GM18907 (cell line): ENCODE measurements around the gene PTTG2.
"Not testable (repeated sequence)": the region's sequence is repeated elsewhere in the genome, so short reads cannot be mapped to it uniquely, and the experiment has no call there.

Experiments used
- ATAC-seq: cut with Tn5 transposase; IDR thresholded peaks from one replicate; pipeline ENCODE4 v1.9.1; 2021; ENCODE audit warnings: mild to moderate bottlenecking, moderate library complexity; ENCODE audit not compliant: unreplicated experiment

PTTG2 gene

GRCh38 chr4:37960098-37960497 lies at the start of gene PTTG2:
Gene PTTG2, plus strand, starts transcription at chr4:37960398. Its CDS starts 37 bp downstream, at chr4:37960435.
- ATAC-seq, result no peak

GRCh38 chr4:37914539-37914938 lies 45.7 kb upstream of the PTTG2 start:
- no peak for ATAC-seq

DNA sequence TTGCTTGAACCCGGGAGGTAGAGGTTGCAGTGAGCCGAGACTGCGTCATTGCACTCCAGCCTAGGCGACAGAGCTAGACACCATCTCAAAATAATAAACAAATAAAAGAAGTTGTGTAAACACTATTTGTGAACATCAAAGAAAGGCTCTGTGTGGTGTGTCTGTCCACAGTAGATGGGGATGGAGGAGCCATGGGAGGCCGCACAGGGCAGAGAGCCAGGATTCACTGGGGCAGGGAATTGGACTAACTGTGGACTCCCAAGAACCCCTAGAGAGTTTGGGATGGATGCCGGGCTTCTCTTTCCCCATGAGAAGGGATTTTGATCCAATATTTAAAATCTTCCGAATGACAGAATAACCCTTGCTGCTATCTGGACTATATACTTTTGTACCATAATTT lies 42.8 kb upstream of the PTTG2 start:
- ATAC-seq, result no peak

GRCh38 chr4:37918653-37919052 lies 41.5 kb upstream of the PTTG2 start:
- no peak for ATAC-seq

DNA sequence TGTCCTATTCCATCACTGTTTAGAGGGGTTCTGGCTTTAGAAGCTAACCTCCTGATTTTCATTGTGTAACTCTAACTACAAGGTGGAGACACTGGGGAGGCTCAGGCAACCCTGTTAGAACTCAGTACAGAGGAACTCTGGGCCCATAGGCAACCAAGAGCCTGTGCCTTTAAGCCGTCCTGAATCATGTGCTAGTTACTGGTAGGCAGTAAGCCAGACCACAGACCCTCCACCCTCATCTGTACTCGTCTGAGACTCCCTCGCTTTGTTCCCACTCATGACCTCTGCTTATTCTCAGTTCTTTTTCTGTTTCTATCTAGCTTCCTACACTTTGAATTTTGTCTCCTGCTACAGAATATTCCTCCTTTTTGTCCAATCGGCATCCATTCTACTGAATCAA lies 37.9 kb upstream of the PTTG2 start:
- ATAC-seq, result no peak

GRCh38 chr4:37923089-37923488 lies 37.1 kb upstream of the PTTG2 start:
- ATAC-seq, result not testable (repeated sequence)

GRCh38 chr4:37924946-37925345 lies 35.3 kb upstream of the PTTG2 start:
- no peak for ATAC-seq

GRCh38 chr4:37927434-37927833 lies 32.8 kb upstream of the PTTG2 start:
- no peak for ATAC-seq

DNA sequence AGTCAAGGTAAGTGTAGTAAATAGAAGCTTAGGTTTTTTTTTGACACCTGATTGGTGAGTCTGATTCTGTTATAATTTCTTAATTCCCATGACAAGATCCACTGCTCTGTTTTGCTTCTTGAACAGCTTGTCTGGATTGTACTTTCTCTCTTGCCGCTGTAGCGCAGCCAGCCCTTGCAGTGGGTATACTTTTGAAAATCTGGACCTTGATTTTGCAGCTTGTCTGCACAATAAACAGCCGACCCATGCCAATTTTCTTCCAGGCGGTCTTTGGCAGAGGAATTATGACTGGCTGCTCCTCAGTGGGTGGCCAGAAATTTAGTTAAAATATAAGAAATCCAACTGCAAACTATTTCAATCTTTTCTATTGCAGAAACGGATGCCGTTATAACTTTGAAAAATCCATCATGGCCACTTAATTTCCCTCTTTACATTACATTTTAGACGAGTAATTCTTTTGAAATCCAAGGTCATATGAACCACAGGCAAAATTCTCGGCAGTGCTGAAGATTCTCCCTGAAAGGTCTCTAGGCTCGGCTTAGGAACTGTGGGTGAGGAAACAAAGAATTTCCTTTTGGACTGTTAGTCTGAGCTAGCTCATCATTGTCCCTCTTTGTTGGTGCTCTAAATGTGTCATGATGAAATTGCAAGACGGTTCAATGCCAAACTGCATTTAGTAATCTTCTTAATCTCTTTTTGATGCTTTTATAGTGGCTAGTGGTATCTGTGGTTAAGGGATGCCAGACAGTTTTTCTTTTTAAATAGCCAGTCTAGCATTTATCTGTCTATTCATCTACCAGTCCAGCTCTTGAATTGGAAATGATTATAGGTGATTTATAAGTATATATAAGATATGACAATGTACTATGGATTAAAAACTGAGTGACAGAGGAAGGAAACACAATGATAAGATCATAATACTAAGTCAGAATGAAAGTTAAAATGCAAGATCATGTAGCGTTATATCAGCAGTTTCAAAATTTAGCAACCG lies 31.5 kb upstream of the PTTG2 start:
- no peak for ATAC-seq

DNA sequence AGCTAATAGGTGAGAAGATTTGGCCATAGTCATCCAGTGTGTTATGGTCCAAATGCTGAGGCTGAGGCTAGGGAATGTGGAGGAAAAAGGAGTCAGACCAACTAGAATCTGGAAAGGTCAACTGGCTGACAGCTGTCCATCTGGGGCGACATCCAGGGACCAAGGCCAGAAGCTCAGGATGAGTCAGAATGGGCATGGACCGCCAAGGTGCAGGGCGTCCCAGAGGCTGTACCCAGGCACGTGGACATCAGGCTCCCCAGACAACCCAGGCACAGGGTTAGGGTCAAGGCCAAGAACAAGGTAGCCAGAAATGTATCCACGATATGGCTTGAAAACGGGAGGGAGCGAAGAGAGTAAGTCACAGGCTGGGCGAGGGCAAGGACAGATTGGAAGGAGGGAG lies 26.1 kb upstream of the PTTG2 start:
- ATAC-seq, result no peak

- ATAC-seq, result no peak
Measured at GRCh38 chr4:37934609-37935008, 25.6 kb upstream of the PTTG2 start.

DNA sequence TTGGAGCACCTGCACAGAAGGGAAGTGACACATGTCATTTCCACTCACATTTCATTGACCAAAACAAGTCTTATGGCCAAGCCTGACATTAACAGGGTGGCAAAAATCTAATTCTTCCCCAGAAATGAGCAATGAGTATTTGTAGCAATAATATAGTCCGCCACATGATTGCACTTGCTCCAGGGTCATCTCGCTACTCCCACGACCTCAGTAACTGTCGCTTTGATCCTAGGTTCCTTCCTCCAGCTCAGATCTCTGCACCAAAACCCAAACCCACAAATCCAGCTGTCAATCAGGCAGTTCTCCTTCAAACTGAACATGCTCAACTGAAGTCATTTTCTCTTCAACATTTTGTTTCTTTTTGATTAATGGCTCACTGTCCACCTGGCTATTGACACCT lies 25.2 kb upstream of the PTTG2 start:
- no peak for ATAC-seq

GRCh38 chr4:37936889-37937498 lies 23.2 kb upstream of the PTTG2 start:
- no peak for ATAC-seq

- no peak for ATAC-seq
Measured at GRCh38 chr4:37938208-37938607, 22.0 kb upstream of the PTTG2 start.

GRCh38 chr4:37946503-37947179 lies 13.6 kb upstream of the PTTG2 start:
- no peak for ATAC-seq

DNA sequence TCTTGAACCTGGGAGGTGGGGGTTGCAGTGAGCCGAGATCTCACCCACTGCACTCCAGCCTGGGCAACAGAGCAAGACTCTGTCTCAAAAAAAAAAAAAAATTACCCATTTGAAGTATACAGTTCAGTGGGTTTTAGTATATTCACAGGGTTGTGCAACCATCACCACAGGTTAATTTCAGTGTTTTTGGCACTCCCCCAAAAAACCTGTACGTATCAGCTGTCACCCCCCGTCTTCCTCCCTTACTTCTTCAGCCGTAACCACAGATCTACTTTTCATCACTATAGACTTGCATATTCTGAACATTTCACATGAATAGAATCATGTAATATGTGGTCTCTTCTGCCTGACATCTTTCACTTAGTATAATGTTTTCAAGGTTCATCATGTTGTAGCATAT lies 11.7 kb upstream of the PTTG2 start:
- peak; percentile 53 for ATAC-seq

GRCh38 chr4:37949636-37950426 lies 10.4 kb upstream of the PTTG2 start:
- ATAC-seq, result no peak

DNA sequence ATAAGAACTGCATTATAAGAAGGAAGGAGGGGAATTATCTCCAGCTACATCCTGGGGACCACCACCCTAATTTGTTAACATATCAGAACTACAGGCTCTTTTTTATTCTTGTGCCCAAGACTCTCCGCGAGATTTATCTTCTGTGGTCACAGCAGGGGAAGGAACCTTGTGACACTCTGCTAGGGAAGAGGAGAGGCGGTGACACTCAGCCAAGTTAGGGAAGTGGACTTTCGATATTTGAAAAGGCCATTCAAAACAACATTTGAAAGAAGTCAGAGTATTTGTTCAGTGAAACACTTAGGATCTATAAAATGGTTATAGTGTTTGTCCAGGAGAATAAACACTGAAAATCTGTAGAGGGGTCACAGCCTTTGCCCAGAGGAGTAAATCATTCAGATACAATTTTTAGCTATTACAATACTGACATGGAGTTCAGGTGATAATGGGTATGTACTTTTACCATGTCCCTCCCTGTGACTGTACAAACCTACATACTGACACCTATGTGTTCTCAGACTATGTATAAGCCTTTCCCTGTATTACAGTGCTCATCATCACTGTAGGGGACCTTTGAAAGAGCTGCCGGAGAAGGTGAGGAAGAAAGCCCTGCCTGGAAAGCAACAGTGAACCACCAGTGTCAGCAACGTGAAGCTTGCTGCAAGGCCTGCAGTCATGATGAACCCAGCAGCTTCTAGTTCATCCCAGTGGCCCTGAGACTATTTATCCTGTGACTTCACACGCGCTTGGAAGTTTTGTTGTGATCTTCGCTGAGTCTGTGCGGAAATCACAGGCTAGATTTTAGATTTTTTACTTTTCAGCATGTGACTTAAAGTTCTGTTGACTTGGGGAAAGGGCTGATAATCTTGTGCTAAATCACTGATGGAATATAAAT lies 8.5 kb upstream of the PTTG2 start:
- ATAC-seq, result no peak

GRCh38 chr4:37953156-37953555 lies 7.0 kb upstream of the PTTG2 start:
- no peak for ATAC-seq
